Measurements from ENCODE around the gene SLC8A2.

DNA sequence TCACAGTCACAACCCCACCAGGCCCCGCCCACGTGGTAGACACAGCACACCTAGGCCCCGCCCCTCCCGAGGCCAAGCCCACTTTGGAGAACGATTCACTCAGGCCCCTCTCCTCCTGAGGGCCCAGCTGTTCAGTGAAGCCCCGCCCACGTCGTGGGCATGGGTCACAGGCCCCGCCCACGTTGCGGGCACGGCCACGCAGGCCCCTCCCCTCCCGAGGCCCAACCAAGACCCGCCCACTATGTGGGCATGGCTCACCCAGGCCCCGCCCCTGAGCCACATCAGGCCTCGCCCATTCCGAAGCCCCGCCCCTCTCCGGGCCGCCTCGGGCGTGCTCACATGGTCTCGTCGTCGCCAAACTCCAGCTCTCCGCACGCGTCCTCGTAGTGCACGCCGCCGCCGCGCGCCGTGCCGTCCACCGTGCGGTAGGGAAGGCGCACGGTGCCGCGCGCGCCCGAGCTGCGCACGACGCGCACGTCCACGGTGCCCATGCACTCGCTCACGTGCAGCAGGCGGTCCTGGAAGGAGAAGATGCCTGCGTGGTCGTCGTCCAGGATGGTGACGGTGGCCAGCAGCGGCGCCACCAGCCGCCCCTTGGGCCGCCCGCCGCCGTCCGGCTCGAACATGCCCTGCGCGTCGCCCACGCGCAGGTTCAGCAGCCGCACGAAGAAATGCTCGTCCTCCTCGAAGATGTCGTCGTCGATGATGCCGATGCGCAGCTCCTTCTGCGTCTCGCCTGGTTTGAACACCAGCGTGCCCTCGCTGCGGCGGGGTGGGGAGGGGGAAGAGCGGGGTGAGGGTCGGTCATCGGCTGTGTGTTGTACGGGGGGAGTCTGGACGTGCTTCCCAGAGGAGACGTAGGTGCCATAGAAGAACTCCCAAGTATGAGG is 24.0 kb downstream of the SLC8A2 start:
- TF ChIP-seq, protein P1, sequence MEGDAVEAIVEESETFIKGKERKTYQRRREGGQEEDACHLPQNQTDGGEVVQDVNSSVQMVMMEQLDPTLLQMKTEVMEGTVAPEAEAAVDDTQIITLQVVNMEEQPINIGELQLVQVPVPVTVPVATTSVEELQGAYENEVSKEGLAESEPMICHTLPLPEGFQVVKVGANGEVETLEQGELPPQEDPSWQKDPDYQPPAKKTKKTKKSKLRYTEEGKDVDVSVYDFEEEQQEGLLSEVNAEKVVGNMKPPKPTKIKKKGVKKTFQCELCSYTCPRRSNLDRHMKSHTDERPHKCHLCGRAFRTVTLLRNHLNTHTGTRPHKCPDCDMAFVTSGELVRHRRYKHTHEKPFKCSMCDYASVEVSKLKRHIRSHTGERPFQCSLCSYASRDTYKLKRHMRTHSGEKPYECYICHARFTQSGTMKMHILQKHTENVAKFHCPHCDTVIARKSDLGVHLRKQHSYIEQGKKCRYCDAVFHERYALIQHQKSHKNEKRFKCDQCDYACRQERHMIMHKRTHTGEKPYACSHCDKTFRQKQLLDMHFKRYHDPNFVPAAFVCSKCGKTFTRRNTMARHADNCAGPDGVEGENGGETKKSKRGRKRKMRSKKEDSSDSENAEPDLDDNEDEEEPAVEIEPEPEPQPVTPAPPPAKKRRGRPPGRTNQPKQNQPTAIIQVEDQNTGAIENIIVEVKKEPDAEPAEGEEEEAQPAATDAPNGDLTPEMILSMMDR (IDR thresholded peaks at IDR 0.05): no peak
- no peak for TF ChIP-seq POLR2A (IDR thresholded peaks at IDR 0.05; ENCODE audit: low read depth)
